RCC 7860 (cell line): ENCODE data around the gene MSMP.

Source experiments
- DNase-seq: peaks from one replicate; pipeline ENCODE4 v3.0.0-alpha.2; 2015; ENCODE audit warnings: low spot score
- FAIRE-seq: peaks from 2 replicates; lab custom pipeline; 2012; peaks lifted over from hg19 to GRCh38; lab: Jason Lieb, UNC

MSMP gene

GRCh38 chr9:35754264-35754663, at the start of gene MSMP:
TSS of gene MSMP (minus strand) at chr9:35754276. CDS start at chr9:35754129, 147 bp downstream.
- DNase-seq (no peak), FAIRE-seq (no peak)

- no peak for FAIRE-seq
These were observed 47.5 kb upstream of the MSMP start for GRCh38 chr9:35801328-35802128.

GRCh38 chr9:35800530-35800929, 46.5 kb upstream of the MSMP start:
- FAIRE-seq: no peak

More at GRCh38 chr9:35801328-35802128, 47.5 kb upstream of the MSMP start:
- no peak for DNase-seq

GRCh38 chr9:35798658-35799374, 44.7 kb upstream of the MSMP start:
- FAIRE-seq (no peak), DNase-seq (peak; percentile 70)

More at GRCh38 chr9:35800530-35800929, 46.5 kb upstream of the MSMP start:
- DNase-seq: no peak

- no peak for FAIRE-seq
- no peak for DNase-seq
These were observed 43.4 kb upstream of the MSMP start for GRCh38 chr9:35797311-35798109.

- FAIRE-seq (no peak), DNase-seq (no peak)
These were observed 41.6 kb upstream of the MSMP start for GRCh38 chr9:35795695-35796094.

GRCh38 chr9:35793461-35793860, 39.4 kb upstream of the MSMP start:
- FAIRE-seq (no peak), DNase-seq (no peak)

- FAIRE-seq: no peak
These were observed 38.8 kb upstream of the MSMP start for GRCh38 chr9:35792826-35793225.

GRCh38 chr9:35792024-35792813, 38.1 kb upstream of the MSMP start:
- FAIRE-seq (no peak), DNase-seq (no peak)

More at GRCh38 chr9:35792826-35793225, 38.8 kb upstream of the MSMP start:
- DNase-seq: no peak

- FAIRE-seq (no peak), DNase-seq (no peak)
These were observed 37.3 kb upstream of the MSMP start, which contains the start of gene NPR2 for GRCh38 chr9:35791297-35791921. TSS of gene NPR2 (plus strand) at chr9:35791591. CDS start at chr9:35792409, 818 bp downstream.

GRCh38 chr9:35790385-35791296, 36.6 kb upstream of the MSMP start:
- FAIRE-seq: no peak
- peak; percentile 46 for DNase-seq

GRCh38 chr9:35790025-35790384, 35.9 kb upstream of the MSMP start:
- DNase-seq (no peak), FAIRE-seq (no peak)

GRCh38 chr9:35789541-35789940, 35.5 kb upstream of the MSMP start:
- no peak for DNase-seq
- no peak for FAIRE-seq

GRCh38 chr9:35783418-35783817, 29.3 kb upstream of the MSMP start:
- FAIRE-seq (no peak), DNase-seq (no peak)

GRCh38 chr9:35781066-35781465, 27.0 kb upstream of the MSMP start:
- FAIRE-seq: no peak
- DNase-seq: no peak

- FAIRE-seq (no peak), DNase-seq (no peak)
These were observed 24.4 kb upstream of the MSMP start for GRCh38 chr9:35778496-35778895.

- FAIRE-seq (no peak), DNase-seq (no peak)
These were observed 21.9 kb upstream of the MSMP start for GRCh38 chr9:35776018-35776417.

GRCh38 chr9:35774907-35775635, 21.0 kb upstream of the MSMP start:
- no peak for FAIRE-seq

More at GRCh38 chr9:35774907-35775635, 21.0 kb upstream of the MSMP start:
- no peak for DNase-seq
